H1 (cell line): ENCODE measurements around the gene NFKB1. TPM values are rescaled to one million over a fixed set of nuclear protein-coding genes. Genes with fewer than 3 reads are reported as not detected.

ENCODE experiments used
- CHD2 ChIP-seq: IDR thresholded peaks from 2 replicates; pipeline ENCODE4 v1.6.1; 2012; ENCODE audit warnings: low read length, improper control_type of control experiment
- MAX ChIP-seq: IDR thresholded peaks from 2 replicates; pipeline ENCODE4 v1.6.1; 2012; ENCODE audit warnings: inconsistent platforms
- NANOG ChIP-seq: IDR thresholded peaks from 2 replicates; pipeline ENCODE4 v1.6.1; 2011; ENCODE audit warnings: low read length, low read depth, mild to moderate bottlenecking, inconsistent platforms; ENCODE audit not compliant: insufficient read depth, poor library complexity, severe bottlenecking
- RNF2 ChIP-seq: fragments of 200-900, 300-1000 bp; sonication (generic); IDR thresholded peaks from 2 replicates; pipeline ENCODE4 v1.7.1; 2016; ENCODE audit warnings: borderline replicate concordance, low read depth, mild to moderate bottlenecking, antibody characterized with exemption, low read length; ENCODE audit not compliant: poor library complexity, severe bottlenecking; ENCODE audit errors: missing control alignments
- polyA plus RNA-seq, 7 experiments: library from polyadenylated mRNA; depleted of rRNA in 3 of 7; stranded (reverse) in 5 of 7; unstranded in 2 of 7; fragments of >200 nt in 5 of 7; fragments of 200-250 nt in 2 of 7; gene quantifications; 1 replicate in 5 of 7; 2 replicates in 1 of 7; 4 replicates in 1 of 7; pipeline versions ENCODE4 v1.2.1 to v1.2.3, GENCODE V29; 2011 to 2013; ENCODE audit warnings: missing spikeins in 2 of 7, mixed read lengths in 2 of 7
- total RNA-seq: library from RNA; stranded (reverse); fragmentation: NEBNext Ultra II Directional; extraction: Animal tissue kit (Norgen Biotek cat#: 25700); gene quantifications from 2 replicates; pipeline ENCODE4 v1.2.1, GENCODE V29; 2021

NFKB1 gene
- total and polyA plus RNA-seq, 2 of the 8 experiments (the other 6 are each of a cell fraction or from before 2014, with no cell fraction given), result 2.9 to 6.8 TPM

GRCh38 chr4:102572452-102572851, 71.3 kb downstream of the NFKB1 start (continued):
- no peak for TF ChIP-seq RNF2
- TF ChIP-seq CHD2, result no peak
- TF ChIP-seq NANOG, result no peak
- TF ChIP-seq MAX, result no peak
